GM13976 (cell line): Measurements from ENCODE around the gene ALDH18A1.

Experiments
- DNase-seq: peaks from one replicate; pipeline ENCODE4 v3.0.0; 2012; ENCODE audit warnings: low spot score
- CTCF ChIP-seq: IDR thresholded peaks from 2 replicates; pipeline ENCODE4 v1.5.1; 2012; ENCODE audit warnings: borderline replicate concordance, mild to moderate bottlenecking; ENCODE audit not compliant: insufficient read depth; ENCODE audit errors: extremely low read depth, missing control alignments, control extremely low read depth
- in situ Hi-C: fragments of 300-500 bp; cut with MboI; formaldehyde crosslinking; loops from one replicate; pipeline ENCODE4 v1.12.0; 2022; ENCODE audit warnings: low sequenced_read_pairs, mixed read lengths, inconsistent platforms; ENCODE audit not compliant: unreplicated experiment

The ALDH18A1 gene

GRCh38 chr10:95651346-95652060 lies 5.0 kb downstream of the ALDH18A1 start:
- DNase-seq, result no peak
- in situ Hi-C loops, result no loop called here
- TF ChIP-seq CTCF, result no peak

GRCh38 chr10:95650232-95650631 lies 6.3 kb downstream of the ALDH18A1 start:
- no peak for TF ChIP-seq CTCF
- DNase-seq, result no peak
- in situ Hi-C loops, result no loop called here

GRCh38 chr10:95648138-95648537 lies 8.4 kb downstream of the ALDH18A1 start:
- no peak for DNase-seq
- TF ChIP-seq CTCF, result no peak
- in situ Hi-C loops, result no loop called here

- no peak for TF ChIP-seq CTCF
- in situ Hi-C loops, result no loop called here
- DNase-seq, result no peak
These were observed 10.4 kb downstream of the ALDH18A1 start for GRCh38 chr10:95646160-95646559.

GRCh38 chr10:95644901-95645300 lies 11.6 kb downstream of the ALDH18A1 start:
- TF ChIP-seq CTCF, result no peak
- DNase-seq, result no peak
- in situ Hi-C loops, result no loop called here

GRCh38 chr10:95640891-95641315 lies 15.6 kb downstream of the ALDH18A1 start:
- TF ChIP-seq CTCF, result no peak
- no peak for DNase-seq
- in situ Hi-C loops, result no loop called here

- no peak for TF ChIP-seq CTCF
- in situ Hi-C loops, result no loop called here
- no peak for DNase-seq
These were observed 18.6 kb downstream of the ALDH18A1 start for GRCh38 chr10:95637911-95638310.
